ENCODE measurements around the gene SMG6. TPM values are rescaled to one million over a fixed set of nuclear protein-coding genes. Genes with fewer than 3 reads are reported as not detected.

Gene SMG6
- total RNA-seq, 1 donor from 2014 or later = 47.7 TPM

DNA sequence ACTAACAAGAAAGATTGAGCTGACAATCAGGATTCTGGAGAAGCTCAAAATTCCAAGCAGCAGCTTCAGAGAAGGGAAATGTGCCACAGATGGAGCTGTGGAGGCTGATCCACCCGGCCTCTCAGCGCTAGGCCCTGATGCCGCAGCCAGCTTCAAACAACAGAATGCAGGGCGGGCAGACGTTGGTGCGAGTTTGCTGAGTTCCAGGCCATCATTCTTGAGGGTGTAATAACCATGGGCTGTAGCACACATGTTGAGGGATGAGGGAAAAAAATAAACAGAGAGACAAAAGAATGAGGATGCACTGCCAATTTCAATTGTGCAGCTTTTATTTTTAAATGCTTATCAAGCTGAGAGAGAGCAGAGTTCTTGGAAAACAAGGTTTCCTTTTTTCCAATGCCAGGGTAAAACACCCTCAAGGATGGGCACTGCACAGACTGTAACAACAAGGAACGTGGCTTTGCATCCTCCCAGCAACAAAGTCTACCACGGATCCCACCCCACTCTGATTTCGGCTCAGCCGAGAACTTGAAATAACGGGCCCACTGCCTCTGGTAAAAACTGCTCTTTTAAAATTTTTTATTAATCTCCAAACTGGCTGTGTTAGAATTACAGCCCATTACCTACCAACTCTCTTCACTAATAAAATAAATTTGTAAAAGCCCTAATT, 90.2 kb downstream of the SMG6 start:
- TF ChIP-seq CTCF (IDR thresholded peaks at IDR 0.05; ENCODE audit: unreplicated experiment) = no peak
- no peak for DNase-seq (ENCODE audit: low spot score, unreplicated experiment)
- no peaks in the 10 kb centered on the region for H3K27me3 Mint-ChIP-seq
- H3K4me1 Mint-ChIP-seq (ENCODE audit: low read depth) = peaks cover 31% of the 10 kb centered on the region
- no peak overlapping the region for H3K4me3 Mint-ChIP-seq (ENCODE audit: low read depth)
- H3K36me3 Mint-ChIP-seq (ENCODE audit: insufficient read depth) = peaks cover 8% of the 10 kb centered on the region
- H3K9me3 Mint-ChIP-seq (ENCODE audit: low read depth) = no peaks in the 10 kb centered on the region
- H3K27ac Mint-ChIP-seq = peak overlapping the region; percentile 90

DNA sequence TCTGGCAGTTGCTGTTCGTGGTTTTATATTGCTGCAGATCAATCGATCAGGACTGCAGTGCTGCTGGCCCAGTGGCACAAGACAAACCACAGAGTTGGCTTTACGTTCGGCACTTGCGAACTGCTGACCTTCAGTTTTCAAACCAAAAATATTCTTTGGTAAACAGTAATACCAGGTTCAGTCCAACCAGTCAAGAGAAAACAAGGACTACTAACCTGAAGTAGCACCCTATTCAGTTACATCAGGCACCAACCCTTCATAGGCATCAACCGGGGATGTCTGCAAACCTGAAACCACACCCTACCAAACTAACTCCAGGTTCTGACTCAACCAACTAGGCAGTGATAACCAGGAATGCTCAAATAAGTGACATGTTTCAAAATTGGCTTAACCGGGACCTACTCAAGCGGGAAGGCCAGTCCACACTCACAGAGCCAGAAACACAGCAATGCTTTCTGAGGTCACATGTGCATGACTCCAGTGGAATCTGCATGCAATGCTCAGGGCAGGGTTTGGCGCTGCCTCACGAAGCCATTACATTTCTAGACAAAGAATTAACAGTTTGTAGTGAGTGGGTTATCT, 91.1 kb downstream of the SMG6 start:
- Mint-ChIP-seq H3K27me3 (no peaks in the 10 kb centered on the region), H3K4me3 (ENCODE audit: low read depth) (no peak overlapping the region), H3K4me1 (ENCODE audit: low read depth) (peaks cover 31% of the 10 kb centered on the region), H3K27ac (peak overlapping the region; percentile 22), H3K9me3 (ENCODE audit: low read depth) (no peaks in the 10 kb centered on the region), H3K36me3 (ENCODE audit: insufficient read depth) (peaks cover 7% of the 10 kb centered on the region)
- TF ChIP-seq CTCF (IDR thresholded peaks at IDR 0.05; ENCODE audit: unreplicated experiment) = no peak
- DNase-seq (ENCODE audit: low spot score, unreplicated experiment) = no peak

DNA sequence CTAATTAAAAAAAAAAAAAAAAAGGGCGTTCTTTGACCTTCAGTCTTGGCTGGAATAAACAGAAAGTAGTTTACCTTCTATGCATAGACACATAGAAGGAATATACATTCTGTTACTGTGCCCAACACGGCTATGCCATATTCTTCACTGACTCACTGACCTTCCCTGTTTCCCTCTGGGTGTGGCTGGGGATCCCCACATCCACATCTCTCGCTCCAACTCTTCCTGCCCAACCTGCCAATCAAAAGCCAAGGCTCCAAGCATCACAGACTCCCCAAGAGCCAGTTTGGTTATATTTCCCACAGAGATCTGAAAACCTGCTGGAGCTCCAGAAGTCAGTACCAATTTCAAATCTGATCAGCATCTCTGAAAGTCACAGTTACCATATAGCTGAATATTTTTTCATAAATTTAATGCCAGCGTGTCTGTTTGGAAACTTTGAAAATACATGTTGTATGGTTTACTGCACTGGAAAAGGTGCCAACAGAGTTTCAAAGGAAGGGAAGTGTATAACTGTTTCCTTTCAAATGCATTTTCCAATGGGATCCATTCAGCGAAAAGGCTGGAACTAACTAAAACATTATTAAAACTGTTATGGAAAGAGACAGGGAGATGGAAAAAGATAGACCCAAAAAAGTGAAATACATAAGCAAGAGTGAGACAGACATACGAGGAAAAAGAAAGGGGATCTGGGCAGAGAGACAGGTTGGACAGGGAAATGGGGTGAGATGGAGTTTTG, 91.8 kb downstream of the SMG6 start:
- Mint-ChIP-seq H3K4me1 (ENCODE audit: low read depth) (peaks cover 31% of the 10 kb centered on the region), H3K27me3 (no peaks in the 10 kb centered on the region), H3K4me3 (ENCODE audit: low read depth) (no peak overlapping the region), H3K36me3 (ENCODE audit: insufficient read depth) (peaks cover 6% of the 10 kb centered on the region), H3K9me3 (ENCODE audit: low read depth) (no peaks in the 10 kb centered on the region), H3K27ac (peak overlapping the region; percentile 22)
- TF ChIP-seq CTCF (IDR thresholded peaks at IDR 0.05; ENCODE audit: unreplicated experiment) = no peak
- no peak for DNase-seq (ENCODE audit: low spot score, unreplicated experiment)

DNA sequence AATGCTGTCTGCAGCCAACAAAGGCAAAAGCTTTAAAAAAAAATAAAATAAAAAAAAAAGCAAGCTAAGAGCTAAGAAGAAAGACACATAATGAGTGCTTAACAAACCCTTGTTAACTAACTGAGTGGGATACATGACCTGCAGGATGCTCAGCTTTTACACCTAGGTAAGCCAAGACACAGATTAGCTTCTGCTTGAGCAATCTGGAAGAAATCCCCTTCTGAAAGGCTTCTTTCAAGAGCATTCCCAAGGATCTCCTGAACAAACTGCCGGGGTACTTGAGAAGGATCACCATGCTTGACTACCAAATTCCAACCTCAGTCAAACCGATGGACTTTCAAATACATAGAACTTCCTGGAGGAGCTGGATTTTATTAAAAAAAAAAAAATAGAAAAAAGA, 92.9 kb downstream of the SMG6 start:
- H3K9me3 Mint-ChIP-seq (ENCODE audit: low read depth) = no peaks in the 10 kb centered on the region
- TF ChIP-seq CTCF (IDR thresholded peaks at IDR 0.05; ENCODE audit: unreplicated experiment) = no peak
- no peaks in the 10 kb centered on the region for H3K27me3 Mint-ChIP-seq
- no peak for DNase-seq (ENCODE audit: low spot score, unreplicated experiment)
- H3K4me1 Mint-ChIP-seq (ENCODE audit: low read depth) = peaks cover 31% of the 10 kb centered on the region
- H3K36me3 Mint-ChIP-seq (ENCODE audit: insufficient read depth) = peaks cover 6% of the 10 kb centered on the region
- H3K27ac Mint-ChIP-seq = no peak overlapping the region
- H3K4me3 Mint-ChIP-seq (ENCODE audit: low read depth) = no peak overlapping the region

DNA sequence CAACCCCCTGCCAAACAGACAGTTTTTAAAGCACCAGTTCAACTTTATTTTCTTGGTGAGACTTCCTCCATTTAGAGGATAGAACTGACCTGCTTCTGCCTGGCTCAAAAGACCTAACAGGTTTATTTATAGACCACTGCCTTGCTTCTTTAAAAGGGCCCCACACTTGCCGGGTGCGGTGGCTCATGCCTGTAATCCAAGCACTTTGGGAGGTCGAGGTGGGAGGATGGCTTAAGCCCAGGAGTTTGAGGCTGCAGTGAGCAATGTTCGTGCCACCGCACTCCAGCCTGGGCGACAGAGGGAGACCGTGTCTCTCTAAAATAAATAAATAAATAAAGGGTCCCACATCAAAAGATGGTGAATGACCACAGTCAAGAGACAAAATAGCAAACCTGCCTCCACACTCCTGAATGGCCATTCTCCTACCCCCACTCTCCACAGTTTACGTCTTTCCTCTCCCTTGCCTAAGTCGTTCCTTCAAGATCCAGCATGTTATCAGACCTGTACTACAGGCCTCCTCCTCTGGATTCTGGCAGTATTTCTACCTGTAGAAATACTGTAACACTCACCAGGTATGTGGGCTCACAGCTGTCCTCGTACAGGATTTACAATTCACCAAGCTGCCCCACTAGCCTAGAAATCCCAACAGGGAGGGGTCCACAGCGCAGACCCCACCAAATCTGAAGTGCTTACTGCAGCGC, 95.6 kb downstream of the SMG6 start:
- Mint-ChIP-seq H3K4me3 (ENCODE audit: low read depth) (no peak overlapping the region), H3K9me3 (ENCODE audit: low read depth) (no peaks in the 10 kb centered on the region), H3K27me3 (no peaks in the 10 kb centered on the region), H3K36me3 (ENCODE audit: insufficient read depth) (peaks cover 7% of the 10 kb centered on the region), H3K4me1 (ENCODE audit: low read depth) (peaks cover 10% of the 10 kb centered on the region), H3K27ac (no peak overlapping the region)
- TF ChIP-seq CTCF (IDR thresholded peaks at IDR 0.05; ENCODE audit: unreplicated experiment) = no peak
- DNase-seq (ENCODE audit: low spot score, unreplicated experiment) = no peak
